SK-N-SH (cell line): ENCODE data around the gene FAM228B. TPM values are rescaled to one million over a fixed set of nuclear protein-coding genes. Genes with fewer than 3 reads are reported as not detected.

Source experiments
- CTCF ChIA-PET: fragments of 300-600, 350-600 bp; formaldehyde crosslinking; extraction: SDS; loops from one replicate; lab custom pipeline; 2021; lab: Yijun Ruan, JAX
- POLR2A ChIA-PET: fragments of 350-600 bp; sonication (Branson Sonifier 250); formaldehyde crosslinking; extraction: SDS; loops from one replicate; lab custom pipeline; 2020; ENCODE audit warnings: antibody characterized with exemption, inconsistent platforms; lab: Yijun Ruan, JAX
- DNase-seq: peaks from one replicate; pipeline ENCODE4 v3.0.0; 2012
- H2AFZ ChIP-seq: fragments of 200-600 bp; sonication (generic); 2 replicates; pipeline ENCODE4 v1.8.1; 2016; ENCODE audit warnings: antibody characterized with exemption, mild to moderate bottlenecking, low read depth
- H3F3A ChIP-seq: fragments of 200-600 bp; sonication (generic); replicated peaks from 2 replicates; pipeline ENCODE3; 2016; ENCODE audit warnings: antibody characterized with exemption, mild to moderate bottlenecking; ENCODE audit not compliant: insufficient read depth
- H3K27ac ChIP-seq, 2 experiments: fragments of 200-500 bp in 1 of 2; fragments of 200-600 bp in 1 of 2; sonication (Bioruptor generic) in 1 of 2; sonication (generic), shearing (Covaris generic) in 1 of 2; 2 replicates each; pipeline versions ENCODE4 v1.5.1 to v1.6.1; 2014 to 2016; ENCODE audit warnings: low read depth in 2 of 2, inconsistent platforms in 1 of 2, low read length in 1 of 2, mild to moderate bottlenecking in 1 of 2, mixed read lengths in 1 of 2
- H3K27me3 ChIP-seq: fragments of 200-600 bp; sonication (generic), shearing (Covaris generic); 2 replicates; pipeline ENCODE4 v1.6.1; 2016; ENCODE audit warnings: mixed run types; ENCODE audit not compliant: insufficient read depth
- H3K36me3 ChIP-seq, 2 experiments: fragments of 200-500 bp in 1 of 2; fragments of 200-600 bp in 1 of 2; sonication (Bioruptor generic) in 1 of 2; sonication (generic) in 1 of 2; replicated peaks in 1 of 2; 2 replicates each; pipeline versions ENCODE3 to v1.5.1; 2014 to 2016; ENCODE audit warnings: low read length in 1 of 2, mild to moderate bottlenecking in 1 of 2; ENCODE audit not compliant: insufficient read depth in 2 of 2, control insufficient read depth in 1 of 2
- H3K4me1 ChIP-seq, 2 experiments: fragments of 200-500 bp in 1 of 2; fragments of 200-600 bp in 1 of 2; sonication (Bioruptor generic) in 1 of 2; sonication (generic), shearing (Covaris generic) in 1 of 2; 2 replicates each; pipeline versions ENCODE4 v1.5.1 to v1.6.1; 2014 to 2016; ENCODE audit warnings: low read depth in 1 of 2, low read length in 1 of 2, mixed run types in 1 of 2; ENCODE audit not compliant: insufficient read depth in 2 of 2, control insufficient read depth in 1 of 2
- H3K4me2 ChIP-seq: fragments of 200-600 bp; sonication (generic), shearing (Covaris generic); 2 replicates; pipeline ENCODE4 v1.6.1; 2017; ENCODE audit warnings: mixed run types
- H3K4me3 ChIP-seq, 2 experiments: fragments of 200-500 bp in 1 of 2; fragments of 200-600 bp in 1 of 2; sonication (Bioruptor generic) in 1 of 2; sonication (generic), shearing (Covaris generic) in 1 of 2; 2 replicates each; pipeline versions ENCODE4 v1.5.1 to v1.8.1; 2014 to 2016; ENCODE audit warnings: low read depth in 2 of 2, inconsistent platforms in 1 of 2, low read length in 1 of 2, mild to moderate bottlenecking in 1 of 2, mixed read lengths in 1 of 2, moderate library complexity in 1 of 2
- H3K79me2 ChIP-seq: fragments of 200-600 bp; sonication (generic); 2 replicates; pipeline ENCODE4 v1.8.1; 2017; ENCODE audit warnings: mild to moderate bottlenecking; ENCODE audit not compliant: insufficient read depth
- H3K9ac ChIP-seq: fragments of 200-600 bp; sonication (generic); 2 replicates; pipeline ENCODE4 v1.6.1; 2017; ENCODE audit warnings: mixed run types
- H3K9me2 ChIP-seq: fragments of 200-600 bp; sonication (generic); 2 replicates; pipeline ENCODE4 v1.6.1; 2017; ENCODE audit warnings: mixed run types
- H3K9me3 ChIP-seq: fragments of 200-600 bp; sonication (generic); 2 replicates; pipeline ENCODE4 v1.6.1; 2017; ENCODE audit warnings: mixed run types, mild to moderate bottlenecking, moderate library complexity
- H4K20me1 ChIP-seq: fragments of 200-600 bp; sonication (generic); 2 replicates; pipeline ENCODE4 v1.6.1; 2017; ENCODE audit warnings: mild to moderate bottlenecking, mixed run types; ENCODE audit not compliant: insufficient read depth
- CHD2 ChIP-seq: fragments of 150-350 bp; IDR thresholded peaks from 2 replicates; pipeline ENCODE4 v1.6.1; 2018; ENCODE audit warnings: low read length; ENCODE audit not compliant: partially characterized antibody
- EP300 ChIP-seq, 2 experiments: IDR thresholded peaks; 2 replicates each; pipeline versions ENCODE4 v1.4.0 to v1.6.1; 2012; ENCODE audit warnings: borderline replicate concordance in 1 of 2, low read depth in 1 of 2, low read length in 1 of 2
- EZH2phosphoT487 ChIP-seq: fragments of 200-600 bp; sonication (generic); IDR thresholded peaks from 2 replicates; pipeline ENCODE4 v1.6.1; 2017; ENCODE audit warnings: low read depth, mixed run types, mild to moderate bottlenecking, antibody characterized with exemption, moderate library complexity, borderline replicate concordance
- FOSL2 ChIP-seq: IDR thresholded peaks from 2 replicates; pipeline ENCODE4 v1.4.0; 2012; ENCODE audit warnings: low read depth, mild to moderate bottlenecking, moderate library complexity, borderline replicate concordance
- FOXJ3 ChIP-seq: sonication (generic); formaldehyde crosslinking; IDR thresholded peaks from 2 replicates; pipeline ENCODE4 v1.5.1; 2020; ENCODE audit warnings: mild to moderate bottlenecking, missing genetic modification reagents
- GATA2 ChIP-seq: sonication (generic); formaldehyde crosslinking; IDR thresholded peaks from 2 replicates; pipeline ENCODE4 v1.5.0; 2020; ENCODE audit warnings: mild to moderate bottlenecking, missing genetic modification reagents
- MEF2A ChIP-seq: IDR thresholded peaks from 2 replicates; pipeline ENCODE4 v1.4.0; 2012; ENCODE audit warnings: low read depth, borderline replicate concordance
- MXI1 ChIP-seq: IDR thresholded peaks from 2 replicates; pipeline ENCODE4 v1.6.1; 2012; ENCODE audit warnings: mild to moderate bottlenecking, low read depth, low read length, improper control_type of control experiment
- NFIC ChIP-seq: IDR thresholded peaks from 2 replicates; pipeline ENCODE4 v1.4.0; 2012; ENCODE audit warnings: borderline replicate concordance
- SIN3A ChIP-seq: IDR thresholded peaks from 2 replicates; pipeline ENCODE4 v1.6.1; 2012; ENCODE audit warnings: low read depth, mild to moderate bottlenecking, low read length, moderate library complexity, borderline replicate concordance
- SMC3 ChIP-seq: IDR thresholded peaks from 2 replicates; pipeline ENCODE4 v1.6.1; 2012; ENCODE audit warnings: low read depth, low read length, improper control_type of control experiment
- TEAD4 ChIP-seq: IDR thresholded peaks from 2 replicates; pipeline ENCODE4 v1.4.0; 2012; ENCODE audit warnings: mild to moderate bottlenecking, borderline replicate concordance; ENCODE audit not compliant: insufficient read depth
- WGBS: methylation state at CpG from one replicate; pipeline ENCODE4 v1.1.6; 2017; ENCODE audit warnings: low lambda C conversion rate; 5-methylcytosine and 5-hydroxymethylcytosine counted together
- polyA plus RNA-seq, 3 experiments: library from polyadenylated mRNA; depleted of rRNA; stranded (reverse); fragments of >200 nt; gene quantifications; 2 replicates each; pipeline ENCODE4 v1.2.3, GENCODE V29; 2012
- TF ChIP-seq, protein P1 (sequence below): fragments of 150-350 bp; IDR thresholded peaks from 2 replicates; pipeline ENCODE4 v1.6.1; 2017; ENCODE audit warnings: antibody characterized with exemption, low read length, low read depth, borderline replicate concordance
- TF ChIP-seq, protein P2 (sequence below): fragments of 150-350 bp; IDR thresholded peaks from 2 replicates; pipeline ENCODE4 v1.6.1; 2016; ENCODE audit warnings: mild to moderate bottlenecking, low read depth, low read length
- TF ChIP-seq, protein P3 (sequence below): IDR thresholded peaks from 2 replicates; pipeline ENCODE4 v1.4.0; 2012; ENCODE audit warnings: low read depth, borderline replicate concordance

Gene FAM228B
- polyA plus RNA-seq, 1 of the 3 experiments (the other 2 are of a cell fraction): 5.3 TPM

DNA sequence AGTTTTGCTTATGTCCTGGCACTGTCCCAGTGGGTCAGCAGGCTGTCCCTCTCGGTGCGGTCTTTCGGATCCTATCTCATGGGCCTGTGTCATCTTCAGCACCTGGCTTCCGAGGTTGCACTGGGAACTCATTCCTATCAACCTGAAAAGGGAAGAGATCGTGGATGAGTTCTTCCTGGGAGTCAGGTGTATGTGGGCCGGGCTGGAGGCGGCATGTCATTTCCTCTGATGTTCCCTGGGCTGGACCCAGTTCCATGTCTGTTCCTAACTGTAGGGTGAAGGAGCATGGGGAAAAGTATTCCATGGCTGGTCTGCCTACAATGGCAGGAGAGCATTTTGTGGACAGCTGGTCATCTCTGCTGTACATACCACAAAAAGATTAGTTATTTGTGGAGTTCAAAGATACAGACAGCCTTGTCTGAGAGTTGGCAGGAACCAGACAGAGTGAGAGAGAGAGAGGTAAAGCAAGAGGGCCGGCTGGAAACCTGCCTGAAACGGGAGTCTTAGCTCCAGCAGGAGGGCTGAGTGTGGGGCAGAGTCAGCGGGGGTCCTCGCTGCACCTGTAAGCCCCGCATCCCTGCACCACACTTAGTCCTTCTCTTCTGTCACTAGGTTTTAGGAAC is 76.8 kb downstream of the FAM228B start:
- no peaks in the 10 kb centered on the region for H4K20me1 ChIP-seq
- no peaks in the 10 kb centered on the region for H3K9me2 ChIP-seq
- TF ChIP-seq SMC3 (no peak), FOXJ3 (no peak), NFIC (no peak), FOSL2 (no peak), EZH2phosphoT487 (no peak)
- TF ChIP-seq, protein P1, sequence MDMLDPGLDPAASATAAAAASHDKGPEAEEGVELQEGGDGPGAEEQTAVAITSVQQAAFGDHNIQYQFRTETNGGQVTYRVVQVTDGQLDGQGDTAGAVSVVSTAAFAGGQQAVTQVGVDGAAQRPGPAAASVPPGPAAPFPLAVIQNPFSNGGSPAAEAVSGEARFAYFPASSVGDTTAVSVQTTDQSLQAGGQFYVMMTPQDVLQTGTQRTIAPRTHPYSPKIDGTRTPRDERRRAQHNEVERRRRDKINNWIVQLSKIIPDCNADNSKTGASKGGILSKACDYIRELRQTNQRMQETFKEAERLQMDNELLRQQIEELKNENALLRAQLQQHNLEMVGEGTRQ: no peak
- TF ChIP-seq, protein P2, sequence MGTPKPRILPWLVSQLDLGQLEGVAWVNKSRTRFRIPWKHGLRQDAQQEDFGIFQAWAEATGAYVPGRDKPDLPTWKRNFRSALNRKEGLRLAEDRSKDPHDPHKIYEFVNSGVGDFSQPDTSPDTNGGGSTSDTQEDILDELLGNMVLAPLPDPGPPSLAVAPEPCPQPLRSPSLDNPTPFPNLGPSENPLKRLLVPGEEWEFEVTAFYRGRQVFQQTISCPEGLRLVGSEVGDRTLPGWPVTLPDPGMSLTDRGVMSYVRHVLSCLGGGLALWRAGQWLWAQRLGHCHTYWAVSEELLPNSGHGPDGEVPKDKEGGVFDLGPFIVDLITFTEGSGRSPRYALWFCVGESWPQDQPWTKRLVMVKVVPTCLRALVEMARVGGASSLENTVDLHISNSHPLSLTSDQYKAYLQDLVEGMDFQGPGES: no peak
- H3K79me2 ChIP-seq: no peaks in the 10 kb centered on the region
- no peak overlapping the region for H2AFZ ChIP-seq
- no peaks in the 10 kb centered on the region for H3F3A ChIP-seq
- no peak overlapping the region for H3K27ac ChIP-seq
- H3K9me3 ChIP-seq: no peaks in the 10 kb centered on the region
- DNase-seq: no peak
- POLR2A ChIA-PET: no interaction called here
- no peak overlapping the region for H3K4me2 ChIP-seq
- H3K4me1 ChIP-seq: no peaks in the 10 kb centered on the region; a peak in 1 of 4 replicates
- WGBS: 86% methylated on average over 12 of the region's 12 CpGs
- H3K27me3 ChIP-seq: no peaks in the 10 kb centered on the region
- CTCF ChIA-PET: interaction anchor here (0.8 to 1.2 kb wide), 2 partner anchors 15 to 17 kb away, joined by 3 read pairs; no protein-coding TSS in a partner anchor
- peaks cover 0 to 19% of the 10 kb centered on the region in 2 experiments for H3K36me3 ChIP-seq
- H3K9ac ChIP-seq: no peak overlapping the region
- H3K4me3 ChIP-seq: no peak overlapping the region

DNA sequence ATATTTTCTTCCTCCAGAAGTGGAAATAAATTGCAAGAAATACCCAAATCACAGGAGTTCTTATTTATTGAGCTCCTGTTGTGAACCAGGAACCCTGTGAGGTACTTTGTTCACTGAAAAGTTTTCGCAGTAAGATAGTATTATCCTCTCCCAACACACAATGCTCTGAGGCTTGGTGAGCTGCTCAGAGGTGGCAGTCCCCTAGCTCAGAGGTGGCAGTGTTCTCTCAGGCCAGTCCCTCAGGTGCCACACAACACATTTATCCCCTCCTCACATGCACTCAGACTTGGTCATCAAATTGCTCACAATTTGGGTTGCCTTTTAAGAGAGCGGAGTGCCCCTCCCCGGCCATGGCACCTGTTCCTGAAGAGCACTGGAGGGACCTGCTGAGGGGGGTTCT is 77.5 kb downstream of the FAM228B start:
- H2AFZ ChIP-seq: no peak overlapping the region
- peaks cover 0 to 23% of the 10 kb centered on the region in 2 experiments for H3K36me3 ChIP-seq
- ChIA-PET CTCF (interaction anchor here (1.2 kb wide), 1 partner anchor 14 kb away, joined by 3 read pairs; no protein-coding TSS in a partner anchor), POLR2A (no interaction called here)
- H3K9me2 ChIP-seq: no peaks in the 10 kb centered on the region
- H3K79me2 ChIP-seq: no peaks in the 10 kb centered on the region
- TF ChIP-seq MXI1 (no peak), SIN3A (no peak), TEAD4 (no peak), EP300 (IDR thresholded peaks at IDR 0.05; ENCODE audit: borderline replicate concordance in 1 of 2, low read depth in 1 of 2, low read length in 1 of 2) (no peak), CHD2 (no peak), GATA2 (CRISPR knock-in tag) (no peak), MEF2A (no peak)
- TF ChIP-seq, protein P2: no peak
- TF ChIP-seq, protein P3, sequence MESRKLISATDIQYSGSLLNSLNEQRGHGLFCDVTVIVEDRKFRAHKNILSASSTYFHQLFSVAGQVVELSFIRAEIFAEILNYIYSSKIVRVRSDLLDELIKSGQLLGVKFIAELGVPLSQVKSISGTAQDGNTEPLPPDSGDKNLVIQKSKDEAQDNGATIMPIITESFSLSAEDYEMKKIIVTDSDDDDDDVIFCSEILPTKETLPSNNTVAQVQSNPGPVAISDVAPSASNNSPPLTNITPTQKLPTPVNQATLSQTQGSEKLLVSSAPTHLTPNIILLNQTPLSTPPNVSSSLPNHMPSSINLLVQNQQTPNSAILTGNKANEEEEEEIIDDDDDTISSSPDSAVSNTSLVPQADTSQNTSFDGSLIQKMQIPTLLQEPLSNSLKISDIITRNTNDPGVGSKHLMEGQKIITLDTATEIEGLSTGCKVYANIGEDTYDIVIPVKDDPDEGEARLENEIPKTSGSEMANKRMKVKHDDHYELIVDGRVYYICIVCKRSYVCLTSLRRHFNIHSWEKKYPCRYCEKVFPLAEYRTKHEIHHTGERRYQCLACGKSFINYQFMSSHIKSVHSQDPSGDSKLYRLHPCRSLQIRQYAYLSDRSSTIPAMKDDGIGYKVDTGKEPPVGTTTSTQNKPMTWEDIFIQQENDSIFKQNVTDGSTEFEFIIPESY: no peak
- H3F3A ChIP-seq: no peaks in the 10 kb centered on the region
- no peak overlapping the region for H3K4me2 ChIP-seq
- no peaks in the 10 kb centered on the region for H4K20me1 ChIP-seq
- H3K27me3 ChIP-seq: no peaks in the 10 kb centered on the region
- no peak overlapping the region for H3K4me3 ChIP-seq
- H3K9me3 ChIP-seq: no peaks in the 10 kb centered on the region
- H3K27ac ChIP-seq: no peak overlapping the region
- no peaks in the 10 kb centered on the region; a peak in 1 of 4 replicates for H3K4me1 ChIP-seq
- 100% methylated on average over 3 of the region's 3 CpGs for WGBS
- DNase-seq: no peak
- no peak overlapping the region for H3K9ac ChIP-seq
